ENCODE data around the gene MEX3A.
A peak's percentile ranks its signal among the peaks of the same experiment; 100 is the strongest.
"Not testable (repeated sequence)": the region's sequence is repeated elsewhere in the genome, so short reads cannot be mapped to it uniquely, and the experiment has no call there.

Gene MEX3A

DNA sequence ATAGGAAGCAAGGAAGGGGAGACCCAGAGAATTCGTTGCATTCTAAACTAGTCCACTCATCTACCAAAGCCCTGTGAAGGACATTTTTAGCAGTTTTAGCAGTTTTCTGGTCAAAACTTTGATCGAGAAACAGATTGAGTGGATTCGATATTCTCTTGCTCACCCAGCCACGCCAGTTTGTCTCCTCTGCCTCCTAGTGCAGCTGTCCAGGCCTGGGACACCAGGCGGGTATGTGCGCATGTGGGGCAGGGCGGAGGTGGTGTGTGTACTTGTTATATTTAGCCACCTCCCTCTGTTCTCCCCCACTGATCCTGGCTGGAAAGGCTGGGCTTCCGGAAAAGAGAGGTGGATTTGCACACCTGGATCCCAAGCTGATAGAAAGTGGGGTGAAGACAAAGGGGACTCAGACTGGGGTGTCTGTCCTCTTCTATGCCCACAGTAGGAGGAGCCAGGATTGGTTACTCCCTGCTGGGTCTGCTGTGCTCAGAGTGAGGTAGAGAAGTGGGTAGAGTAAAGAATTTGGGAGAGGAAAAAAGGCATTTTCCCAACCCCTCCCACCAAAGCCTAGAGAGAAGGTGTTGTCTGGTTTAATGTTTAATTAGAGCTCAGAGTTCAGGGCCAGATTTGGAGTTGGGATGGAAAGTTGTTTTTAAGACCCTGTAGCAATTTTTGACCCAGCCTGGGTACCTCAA lies 36.1 kb upstream of the MEX3A start:
- no peak for DNase-seq (ENCODE audit: low read depth)

DNA sequence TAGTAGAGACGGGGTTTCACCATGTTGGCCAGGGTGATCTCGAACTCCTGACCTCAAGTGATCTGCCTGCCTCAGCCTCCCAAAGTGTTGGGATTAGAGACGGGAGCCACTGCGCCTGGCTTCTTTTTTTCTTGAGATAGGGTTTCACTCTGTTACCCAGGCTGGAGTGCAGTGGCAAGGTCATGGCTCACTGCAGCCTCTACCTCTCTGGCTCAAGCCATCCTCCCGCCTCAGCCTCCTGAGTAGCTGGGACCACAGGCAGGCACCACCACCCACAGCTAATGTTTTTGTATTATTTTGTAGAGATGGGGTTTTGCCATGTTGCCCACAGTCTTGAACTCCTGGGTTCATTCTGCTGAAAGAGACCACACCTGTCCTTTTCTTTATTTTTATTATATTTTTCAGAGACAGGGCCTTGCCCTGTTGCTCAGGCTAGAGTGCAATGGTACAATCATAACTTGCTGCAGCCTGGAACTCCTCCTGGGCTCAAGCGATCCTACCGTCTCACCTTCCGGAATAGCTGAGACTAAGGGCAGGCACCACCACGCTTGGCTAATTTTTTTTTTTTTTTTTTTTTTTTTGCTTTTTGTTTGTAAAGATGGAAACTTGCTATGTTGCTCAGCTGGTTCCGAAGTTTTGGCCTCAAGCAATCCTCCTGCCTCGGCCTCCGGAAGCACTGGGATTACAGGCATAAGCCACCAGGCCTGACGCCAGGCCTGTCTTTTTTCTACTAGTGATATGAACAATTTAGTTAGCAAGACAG lies 35.3 kb upstream of the MEX3A start:
- no peak for DNase-seq (ENCODE audit: low read depth)

DNA sequence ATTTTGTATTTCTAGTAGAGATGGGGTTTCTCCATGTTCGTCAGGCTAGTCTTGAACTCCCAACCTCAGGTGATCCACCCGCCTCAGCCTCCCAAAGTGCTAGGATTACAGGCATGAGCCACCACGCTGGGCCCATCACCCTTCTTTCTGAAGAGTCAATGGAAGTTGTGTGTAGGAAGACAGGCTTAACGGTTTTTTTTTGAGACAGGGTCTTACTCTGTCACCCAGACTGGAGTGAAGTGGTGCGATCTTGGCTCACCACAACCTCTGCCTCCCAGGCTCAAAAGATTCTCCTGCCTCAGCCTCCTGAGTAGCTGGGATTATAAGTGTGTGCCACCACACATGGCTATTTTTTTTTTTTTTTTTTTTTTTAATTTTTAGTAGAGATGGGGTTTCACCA lies 34.5 kb upstream of the MEX3A start:
- DNase-seq (ENCODE audit: low read depth) = not testable (repeated sequence)

DNA sequence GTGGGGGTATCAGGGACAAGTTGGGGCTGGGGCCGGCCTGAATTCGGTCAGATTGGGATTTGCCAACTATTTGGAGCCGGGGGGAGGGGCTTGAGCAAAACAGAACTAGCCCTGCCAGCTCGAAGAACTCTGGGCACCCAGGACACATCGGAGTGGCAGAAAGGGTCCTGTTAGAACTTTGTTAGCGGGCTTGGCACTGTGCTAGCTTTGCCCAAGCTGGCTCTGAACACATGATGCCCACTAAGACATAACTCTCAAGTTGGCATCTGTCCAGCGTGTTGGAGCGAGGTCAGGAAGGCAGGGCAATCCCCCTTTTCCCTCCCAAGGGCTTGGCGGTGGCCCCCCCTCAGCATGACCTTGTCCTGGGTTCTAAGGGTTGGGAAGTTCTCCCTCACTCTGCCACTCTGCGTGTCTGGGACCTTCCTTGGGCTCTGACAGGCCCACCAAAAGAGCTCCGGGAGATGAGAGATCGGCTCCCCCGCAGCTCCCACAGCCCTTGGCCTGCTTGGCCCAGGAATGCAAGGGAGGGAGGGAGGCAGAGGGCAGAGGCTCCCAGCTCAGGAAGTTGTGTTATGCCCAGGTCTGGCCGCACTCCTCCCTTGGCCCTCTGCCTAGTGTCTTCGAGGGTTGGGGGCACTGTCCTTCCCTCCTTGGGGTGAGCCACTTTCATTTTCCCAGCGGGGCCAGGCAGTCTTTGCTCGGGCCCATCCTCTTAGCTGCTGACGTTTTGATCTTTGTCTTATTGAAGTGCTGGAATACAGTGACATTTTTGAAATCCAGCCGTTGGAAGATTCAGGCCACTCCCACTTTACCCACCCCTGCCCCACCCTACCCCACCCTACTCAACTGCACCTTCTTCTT lies 33.5 kb upstream of the MEX3A start:
- DNase-seq (ENCODE audit: low read depth) = no peak

DNA sequence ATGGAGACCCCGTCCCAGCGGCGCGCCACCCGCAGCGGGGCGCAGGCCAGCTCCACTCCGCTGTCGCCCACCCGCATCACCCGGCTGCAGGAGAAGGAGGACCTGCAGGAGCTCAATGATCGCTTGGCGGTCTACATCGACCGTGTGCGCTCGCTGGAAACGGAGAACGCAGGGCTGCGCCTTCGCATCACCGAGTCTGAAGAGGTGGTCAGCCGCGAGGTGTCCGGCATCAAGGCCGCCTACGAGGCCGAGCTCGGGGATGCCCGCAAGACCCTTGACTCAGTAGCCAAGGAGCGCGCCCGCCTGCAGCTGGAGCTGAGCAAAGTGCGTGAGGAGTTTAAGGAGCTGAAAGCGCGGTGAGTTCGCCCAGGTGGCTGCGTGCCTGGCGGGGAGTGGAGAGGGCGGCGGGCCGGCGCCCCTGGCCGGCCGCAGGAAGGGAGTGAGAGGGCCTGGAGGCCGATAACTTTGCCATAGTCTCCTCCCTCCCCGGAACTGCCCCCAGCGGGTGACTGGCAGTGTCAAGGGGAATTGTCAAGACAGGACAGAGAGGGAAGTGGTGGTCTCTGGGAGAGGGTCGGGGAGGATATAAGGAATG lies 32.8 kb upstream of the MEX3A start:
- no peak for DNase-seq (ENCODE audit: low read depth)

DNA sequence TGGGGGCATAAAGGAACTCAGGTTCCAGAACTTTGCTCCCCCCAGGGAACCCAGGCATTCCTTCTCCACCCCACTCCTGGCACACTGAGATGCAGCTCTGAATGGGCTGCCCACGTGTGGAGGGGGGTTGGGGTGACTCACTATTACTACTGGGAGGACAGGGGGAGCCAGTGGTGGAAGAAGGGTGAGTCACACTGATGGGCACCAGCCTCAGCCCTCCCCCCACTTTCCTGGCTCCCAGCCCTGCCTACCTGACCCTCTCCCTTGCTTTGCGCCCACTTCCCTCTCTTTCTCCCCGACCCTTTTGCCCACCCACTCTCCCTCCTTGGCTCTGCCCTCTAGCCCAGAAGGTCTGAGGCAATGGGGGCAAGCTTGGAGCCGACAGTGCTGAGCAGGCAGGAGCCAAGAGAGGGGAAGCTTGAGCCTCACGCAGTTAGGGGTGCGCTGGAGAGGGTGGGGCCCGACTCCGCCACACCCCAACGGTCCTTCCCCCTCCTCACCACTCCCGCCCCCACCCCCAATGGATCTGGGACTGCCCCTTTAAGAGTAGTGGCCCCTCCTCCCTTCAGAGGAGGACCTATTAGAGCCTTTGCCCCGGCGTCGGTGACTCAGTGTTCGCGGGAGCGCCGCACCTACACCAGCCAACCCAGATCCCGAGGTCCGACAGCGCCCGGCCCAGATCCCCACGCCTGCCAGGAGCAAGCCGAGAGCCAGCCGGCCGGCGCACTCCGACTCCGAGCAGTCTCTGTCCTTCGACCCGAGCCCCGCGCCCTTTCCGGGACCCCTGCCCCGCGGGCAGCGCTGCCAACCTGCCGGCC lies 32.0 kb upstream of the MEX3A start, which contains the start of gene LMNA:
TSS of gene LMNA (plus strand) at position 611 of the 818 bp plus-strand sequence. CDS start 208 bp downstream, outside the sequence.
- DNase-seq (ENCODE audit: low read depth) = peak; percentile 66

DNA sequence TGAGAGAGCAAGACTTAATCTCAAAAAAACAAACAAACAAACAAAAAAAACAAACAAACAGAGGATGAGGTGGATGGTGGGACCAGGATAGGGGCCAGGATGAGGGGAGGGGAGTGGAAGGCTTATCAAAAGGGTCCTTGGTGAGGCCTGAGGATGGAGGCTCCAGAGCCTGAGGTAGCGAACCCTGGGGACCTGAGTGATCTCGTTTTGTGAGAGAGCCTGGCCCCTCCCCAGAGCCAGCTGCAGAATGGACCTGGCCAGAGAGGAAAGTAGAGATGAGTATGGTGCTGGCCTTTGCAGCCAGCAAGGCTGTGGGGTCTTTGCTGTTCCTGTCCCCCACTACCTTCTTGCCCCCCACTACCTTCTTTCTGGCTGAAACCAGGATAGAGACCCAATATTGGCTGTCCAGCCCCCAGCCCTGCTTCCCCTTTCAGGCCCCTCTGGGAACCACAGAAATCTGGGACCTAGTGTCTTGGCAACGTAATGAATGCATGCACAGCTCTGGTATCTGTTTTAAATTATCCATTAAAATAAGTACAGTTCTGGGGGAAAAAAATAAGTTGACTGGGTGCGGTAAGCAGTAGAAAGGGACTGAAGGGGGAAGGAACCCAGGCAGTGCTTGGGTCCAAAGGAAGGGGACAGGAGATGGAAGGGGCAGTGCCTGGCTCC lies 31.2 kb upstream of the MEX3A start:
- DNase-seq (ENCODE audit: low read depth) = no peak

DNA sequence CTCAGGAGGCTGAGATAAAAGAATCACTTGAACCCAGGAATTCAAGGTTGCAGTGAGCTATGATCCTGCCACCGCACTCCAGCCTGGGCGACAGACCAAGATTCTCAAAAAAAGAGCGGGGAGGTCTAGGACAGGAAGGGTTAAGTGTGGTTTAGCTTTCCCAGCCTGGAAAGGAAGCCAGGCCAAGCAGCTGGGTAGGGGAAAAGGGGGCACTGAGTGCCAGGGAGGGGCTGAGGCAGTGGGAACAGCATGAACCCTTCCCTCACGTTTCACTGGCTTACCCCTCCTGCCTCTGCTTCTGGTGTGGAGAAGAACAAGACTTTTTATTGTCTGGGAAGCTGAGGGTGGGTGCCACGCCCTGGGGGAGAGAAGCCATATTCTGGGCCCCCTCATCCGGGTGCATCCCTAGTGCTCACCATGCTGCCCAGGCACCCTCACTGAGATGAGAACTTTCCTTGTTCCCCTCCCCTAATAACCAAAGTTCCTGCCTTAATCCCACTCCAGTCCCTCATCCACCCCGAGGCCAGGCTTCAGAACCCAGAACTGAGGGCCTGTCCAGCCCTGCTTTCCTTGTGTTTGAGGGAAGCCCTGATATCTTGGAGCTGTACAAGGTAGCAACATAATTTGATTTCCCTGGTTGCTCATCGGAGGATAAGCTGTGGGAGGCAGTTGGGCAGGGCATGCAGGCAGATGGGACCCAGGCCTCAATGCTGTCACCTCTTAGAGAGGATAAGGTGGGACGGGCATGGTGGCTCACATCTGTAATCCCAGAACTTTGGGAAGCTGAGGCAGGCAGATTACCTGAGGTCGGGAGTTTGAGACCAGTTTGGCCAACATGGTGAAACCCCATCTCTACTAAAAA lies 30.2 kb upstream of the MEX3A start:
- DNase-seq (ENCODE audit: low read depth) = no peak

DNA sequence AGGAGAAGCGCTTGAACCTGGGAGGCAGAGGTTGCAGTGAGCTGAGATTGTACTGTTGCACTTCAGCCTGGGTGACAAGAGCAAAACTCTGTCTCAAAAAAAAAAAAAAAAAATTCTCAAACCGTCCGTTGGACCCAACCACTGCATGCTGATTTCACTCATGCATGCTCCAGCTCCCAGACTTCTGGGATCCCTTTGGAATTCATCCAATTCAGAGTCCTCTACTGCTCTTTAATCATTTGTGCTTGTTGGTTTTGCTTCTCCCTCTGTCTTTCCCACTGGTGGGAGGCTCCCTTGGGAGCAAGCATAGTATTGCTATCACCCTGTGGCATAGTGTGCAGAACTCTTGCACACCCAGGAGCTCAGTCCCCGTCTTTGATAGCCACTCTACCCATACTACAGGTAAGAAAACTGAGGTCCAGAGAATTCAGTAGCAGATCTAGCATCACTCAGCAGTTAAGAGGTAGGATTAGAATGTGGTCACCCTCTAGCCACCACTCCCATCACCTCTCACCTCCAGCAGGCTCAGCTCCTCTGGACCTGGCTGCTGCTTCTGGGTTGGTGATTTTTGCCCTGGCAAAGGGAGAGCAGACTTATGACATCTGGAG lies 29.2 kb upstream of the MEX3A start:
- DNase-seq (ENCODE audit: low read depth) = no peak

DNA sequence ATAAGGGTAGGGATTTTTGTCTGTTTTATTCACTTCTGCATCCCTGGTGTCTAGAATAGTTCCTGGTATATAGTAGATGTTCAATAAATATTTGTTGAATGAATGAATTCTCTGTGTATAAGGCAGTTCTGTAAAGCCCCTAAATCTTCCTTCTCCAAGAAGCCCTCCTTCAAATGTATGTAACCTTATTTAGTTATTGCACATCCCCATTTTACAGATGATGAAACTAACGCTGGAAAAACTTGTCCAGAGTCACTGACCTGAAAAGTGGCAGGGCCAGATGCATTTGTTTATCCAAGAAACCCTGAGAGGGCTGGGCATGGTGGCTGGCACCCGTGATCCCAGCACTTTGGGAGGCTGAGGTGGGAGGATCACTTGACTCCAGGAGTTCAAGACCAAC lies 28.0 kb upstream of the MEX3A start:
- no peak for DNase-seq (ENCODE audit: low read depth)

DNA sequence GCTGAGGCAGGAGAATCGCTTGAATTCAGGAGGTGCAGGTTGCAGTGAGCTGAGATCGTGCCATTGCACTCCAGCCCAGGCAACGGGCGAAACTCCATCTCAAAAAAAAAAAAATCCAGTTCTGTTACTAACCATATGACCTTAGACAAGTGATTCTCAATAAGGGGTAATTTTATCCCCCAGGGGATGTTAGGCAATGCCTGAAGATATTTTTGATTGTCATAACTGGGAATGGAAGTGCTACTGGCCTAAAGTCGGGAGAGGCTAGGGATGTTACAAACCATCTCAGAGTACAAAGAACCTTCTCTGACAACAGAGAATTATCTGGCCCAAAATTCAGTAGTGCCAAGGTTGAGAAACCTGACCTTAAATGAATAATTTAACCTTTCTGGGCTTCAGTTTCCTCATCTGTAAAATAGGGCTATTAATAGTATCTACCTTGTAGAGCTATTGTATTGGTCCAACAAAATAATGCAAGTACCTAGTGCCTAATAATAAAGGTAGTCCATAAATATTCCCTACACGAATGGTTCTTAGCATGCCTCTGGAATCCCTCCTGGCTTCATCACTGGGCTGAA lies 26.5 kb upstream of the MEX3A start:
- DNase-seq (ENCODE audit: low read depth) = no peak

DNA sequence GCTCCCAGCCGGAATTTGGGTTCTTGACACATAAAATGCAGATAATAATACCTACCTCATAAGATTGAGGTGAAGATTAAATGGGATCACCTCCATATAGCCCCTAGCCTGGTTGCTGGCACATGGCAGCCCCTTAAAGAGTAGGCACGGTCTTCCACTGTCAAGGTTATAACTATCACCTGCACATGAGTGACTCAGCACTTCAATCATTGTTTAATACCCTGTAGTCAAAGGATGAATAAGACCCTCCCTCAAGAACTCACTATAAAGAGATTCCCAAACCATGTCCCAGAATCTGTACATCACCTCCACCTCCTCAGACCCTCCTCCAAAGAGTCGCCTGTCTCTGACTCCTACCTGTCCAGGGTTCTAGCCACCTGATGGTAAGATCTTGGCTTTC lies 25.8 kb upstream of the MEX3A start:
- DNase-seq (ENCODE audit: low read depth) = no peak

DNA sequence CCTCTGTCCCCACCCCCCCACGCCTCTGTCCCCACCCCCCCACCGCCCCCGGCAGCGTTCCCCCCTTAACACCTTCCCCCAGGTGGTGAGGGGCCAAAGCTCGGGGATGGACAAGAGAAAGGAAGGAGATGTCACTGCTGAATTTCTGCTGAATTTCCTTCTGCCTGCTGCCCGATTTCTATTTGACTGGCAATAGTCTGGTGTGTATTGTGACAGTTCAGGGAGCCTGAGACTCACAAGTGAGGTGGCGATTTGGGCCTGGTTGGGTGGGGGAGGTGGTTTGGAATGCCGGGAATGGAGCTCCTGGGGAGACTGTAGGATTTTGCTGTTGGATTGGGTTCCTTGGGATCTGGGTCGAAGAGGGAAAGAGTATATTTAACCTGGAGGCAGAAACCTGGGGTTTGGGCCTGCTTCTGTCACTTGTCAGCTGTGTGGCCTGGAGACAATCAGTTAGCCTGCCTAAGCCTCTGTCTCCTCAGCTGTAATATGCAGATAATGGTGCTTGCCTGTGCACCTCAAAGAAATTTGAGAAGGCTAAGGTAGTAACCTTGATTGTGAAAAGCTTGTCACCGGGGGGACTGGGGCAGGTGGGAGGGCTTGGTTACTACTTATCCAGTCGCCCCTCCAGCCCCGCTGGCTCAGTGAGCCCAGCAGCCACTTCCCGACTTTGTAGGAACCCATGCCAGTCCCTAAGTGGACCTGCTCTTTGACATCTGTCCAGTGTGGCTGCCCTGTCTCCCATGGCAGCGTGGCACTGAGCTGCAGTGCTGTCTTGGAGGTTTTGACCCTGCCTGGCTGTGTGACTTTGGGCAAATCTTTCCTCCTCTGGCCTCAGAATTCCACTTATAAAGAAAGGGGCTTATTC lies 24.6 kb upstream of the MEX3A start:
- DNase-seq (ENCODE audit: low read depth) = no peak

DNA sequence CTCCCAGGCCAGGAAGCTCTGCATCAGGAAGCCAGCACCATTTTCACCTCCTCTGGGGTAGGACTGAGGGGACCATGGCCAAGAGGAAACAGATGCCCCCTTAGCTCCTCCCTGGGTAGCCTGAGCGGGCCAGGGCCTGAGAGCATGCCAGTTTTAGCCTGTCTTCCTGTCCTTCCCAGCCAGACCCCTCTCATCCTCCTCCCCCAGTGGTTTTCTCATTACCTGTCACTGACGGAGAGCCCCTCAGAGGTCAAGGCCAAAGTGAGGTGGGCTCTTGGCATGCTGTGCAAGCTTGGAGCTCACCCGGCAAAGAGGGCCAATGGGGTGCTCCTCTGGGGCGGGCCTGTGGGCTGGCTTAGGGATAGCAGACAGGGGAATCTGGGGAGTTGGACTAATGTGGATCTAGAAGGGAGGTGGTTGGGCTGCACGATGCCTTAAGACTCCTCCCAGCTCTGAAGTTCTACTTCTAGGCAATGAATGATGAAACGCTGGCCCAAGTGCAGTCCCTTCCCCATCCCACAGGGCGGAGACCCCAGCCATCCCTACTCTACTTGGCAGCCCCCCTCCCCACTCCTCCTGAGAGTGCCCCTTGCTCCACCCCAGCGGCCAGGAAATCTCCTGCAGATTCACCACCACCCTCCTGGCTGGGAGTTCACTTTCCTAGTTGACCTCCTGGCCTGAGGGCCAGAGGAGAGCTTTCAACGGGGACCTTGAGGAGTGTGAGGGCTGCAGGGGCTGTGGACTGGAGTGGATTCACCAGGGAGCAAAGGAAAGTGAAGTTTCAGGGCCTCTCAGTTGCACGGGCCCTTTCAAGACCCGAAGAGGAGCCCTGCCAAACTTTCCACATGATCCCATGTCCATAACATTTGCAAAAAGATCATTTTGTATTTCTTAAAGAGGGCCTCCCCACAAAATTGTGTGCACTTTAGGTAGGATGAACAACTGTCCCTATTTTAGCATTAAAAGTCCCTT lies 22.9 kb upstream of the MEX3A start:
- DNase-seq (ENCODE audit: low read depth) = no peak

DNA sequence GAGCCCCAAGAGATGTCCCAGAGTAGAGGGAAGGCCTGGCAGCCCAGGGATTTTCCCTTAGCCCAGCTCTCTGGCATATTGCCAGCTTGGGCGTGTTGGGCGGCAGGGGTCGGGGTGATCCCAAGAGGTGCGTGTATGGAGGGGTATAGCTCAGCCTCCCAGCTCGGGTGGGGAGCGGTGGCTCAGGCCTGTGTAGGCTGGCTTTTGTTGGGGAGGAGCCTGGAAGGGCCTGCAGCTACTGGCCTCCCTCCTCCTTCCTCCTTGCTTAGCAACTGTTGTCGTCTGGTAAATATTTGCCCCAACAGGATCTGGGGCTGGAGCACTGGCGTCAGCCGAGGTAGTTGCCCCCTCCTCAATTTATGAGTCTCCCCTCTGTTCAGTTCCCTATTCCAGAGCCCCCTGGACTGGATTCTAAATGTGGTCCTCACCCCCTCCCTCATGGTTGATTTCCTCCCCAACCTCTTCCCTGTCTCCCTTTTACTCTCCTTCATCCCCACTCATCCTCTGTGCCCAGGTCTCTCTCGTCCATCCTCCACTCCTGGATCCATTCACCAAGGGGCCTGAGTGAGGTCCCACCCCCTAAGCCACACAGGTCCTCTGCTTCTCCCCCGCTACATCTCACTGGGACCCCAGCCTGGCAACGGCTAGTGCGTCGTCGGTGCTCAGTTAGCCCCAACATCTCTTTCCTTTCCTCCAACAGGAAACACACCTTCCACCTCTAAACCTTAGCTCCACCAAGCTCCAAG lies 22.0 kb upstream of the MEX3A start:
- no peak for DNase-seq (ENCODE audit: low read depth)

DNA sequence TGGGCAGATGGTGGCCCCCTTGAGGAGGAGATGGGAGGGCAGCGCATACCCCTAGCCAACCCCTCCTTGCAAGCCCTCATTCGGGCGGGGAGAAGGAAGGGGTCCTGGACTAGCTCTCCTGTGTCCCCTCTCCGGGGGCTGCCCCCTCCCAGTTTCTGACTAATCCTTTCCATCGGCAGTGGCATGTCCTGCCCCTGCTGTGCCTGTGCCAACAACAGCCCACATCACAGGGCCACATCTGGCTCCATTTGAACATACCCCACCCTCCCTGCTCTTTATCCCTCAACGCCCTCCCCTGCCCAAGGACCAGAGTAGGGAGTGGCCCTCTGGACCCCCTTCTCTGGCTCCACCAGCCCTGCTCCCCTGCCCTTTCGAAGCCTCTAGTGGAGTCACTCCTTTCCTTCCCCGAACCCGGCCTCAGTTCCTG lies 21.3 kb upstream of the MEX3A start:
- no peak for DNase-seq (ENCODE audit: low read depth)
